Glutamatergic neuron (in vitro differentiated cells): Measurements from ENCODE around the gene CDIP1. TPM values are rescaled to one million over a fixed set of nuclear protein-coding genes. Genes with fewer than 3 reads are reported as not detected.

ENCODE experiments used
- DNase-seq: peaks from one replicate; pipeline ENCODE4 v3.0.0; 2022
- H3K27ac Mint-ChIP-seq: one replicate; pipeline ENCODE4 v1.8.0; 2020; ENCODE audit warnings: mild to moderate bottlenecking, mixed read lengths, inconsistent platforms; ENCODE audit not compliant: unreplicated experiment
- H3K27me3 Mint-ChIP-seq: one replicate; pipeline ENCODE4 v1.8.0; 2020; ENCODE audit warnings: mild to moderate bottlenecking, moderate library complexity, mixed read lengths, inconsistent platforms; ENCODE audit not compliant: unreplicated experiment
- H3K36me3 Mint-ChIP-seq: one replicate; pipeline ENCODE4 v1.8.0; 2020; ENCODE audit warnings: mild to moderate bottlenecking, mixed read lengths, inconsistent platforms; ENCODE audit not compliant: unreplicated experiment
- H3K4me1 Mint-ChIP-seq: one replicate; pipeline ENCODE4 v1.8.0; 2020; ENCODE audit warnings: mild to moderate bottlenecking, low read depth, mixed read lengths, inconsistent platforms; ENCODE audit not compliant: unreplicated experiment
- H3K4me3 Mint-ChIP-seq: one replicate; pipeline ENCODE4 v1.8.0; 2020; ENCODE audit warnings: mild to moderate bottlenecking, mixed read lengths, inconsistent platforms; ENCODE audit not compliant: unreplicated experiment
- H3K9me3 Mint-ChIP-seq: one replicate; pipeline ENCODE4 v1.8.0; 2020; ENCODE audit warnings: mild to moderate bottlenecking, moderate library complexity, mixed read lengths, inconsistent platforms; ENCODE audit not compliant: unreplicated experiment
- CTCF ChIP-seq: fragments of 200-600 bp; sonication (generic); IDR thresholded peaks from one replicate; pipeline ENCODE4 v1.5.0; 2021; ENCODE audit not compliant: partially characterized antibody, unreplicated experiment
- total RNA-seq: library from RNA; stranded (reverse); fragmentation: NEBNext Ultra II Directional; extraction: Animal tissue kit (Norgen Biotek cat#: 25700); gene quantifications from one replicate; pipeline ENCODE4 v1.2.1, GENCODE V29; 2021; ENCODE audit not compliant: unreplicated experiment

CDIP1 gene
- total RNA-seq, 1 donor from 2014 or later, result 51.6 TPM

GRCh38 chr16:4510131-4510530, 28.4 kb downstream of the CDIP1 start:
- TF ChIP-seq CTCF, result no peak
- H3K4me1 Mint-ChIP-seq, result peaks cover 27% of the 10 kb centered on the region
- peaks cover 1% of the 10 kb centered on the region for H3K27me3 Mint-ChIP-seq
- peaks cover 15% of the 10 kb centered on the region for H3K9me3 Mint-ChIP-seq
- no peak for DNase-seq
- H3K36me3 Mint-ChIP-seq, result peaks cover 4% of the 10 kb centered on the region
- no peak overlapping the region for H3K27ac Mint-ChIP-seq
- H3K4me3 Mint-ChIP-seq, result no peak overlapping the region

DNA sequence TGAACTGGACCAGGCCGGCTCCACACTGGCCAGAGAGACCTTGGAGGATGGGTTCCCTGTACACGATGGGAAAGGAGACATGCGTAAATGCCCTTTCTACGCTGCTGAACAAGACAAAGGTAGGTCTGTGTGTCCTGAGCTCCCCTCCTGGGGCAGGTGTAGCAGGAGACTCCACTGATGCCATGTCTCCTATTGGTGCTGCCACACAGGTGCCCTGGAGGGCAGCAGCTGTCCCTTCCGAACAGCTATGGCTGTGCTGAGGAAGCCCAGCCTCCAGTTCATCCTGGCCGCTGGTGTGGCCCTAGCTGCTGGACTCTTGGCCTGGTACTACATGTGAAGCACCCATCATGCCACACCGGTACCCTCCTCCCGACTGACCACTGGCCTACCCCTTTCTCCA, 29.2 kb downstream of the CDIP1 start:
- Mint-ChIP-seq H3K36me3 (peaks cover 4% of the 10 kb centered on the region), H3K27ac (no peak overlapping the region), H3K27me3 (no peaks in the 10 kb centered on the region), H3K4me1 (peaks cover 31% of the 10 kb centered on the region), H3K4me3 (no peak overlapping the region), H3K9me3 (peaks cover 17% of the 10 kb centered on the region)
- TF ChIP-seq CTCF, result no peak
- DNase-seq, result no peak

GRCh38 chr16:4508806-4509205, 29.8 kb downstream of the CDIP1 start:
- peaks cover 4% of the 10 kb centered on the region for H3K36me3 Mint-ChIP-seq
- no peak overlapping the region for H3K4me3 Mint-ChIP-seq
- H3K9me3 Mint-ChIP-seq, result peaks cover 17% of the 10 kb centered on the region
- TF ChIP-seq CTCF, result no peak
- no peak for DNase-seq
- H3K27ac Mint-ChIP-seq, result no peak overlapping the region
- H3K4me1 Mint-ChIP-seq, result peaks cover 34% of the 10 kb centered on the region
- no peaks in the 10 kb centered on the region for H3K27me3 Mint-ChIP-seq

GRCh38 chr16:4507588-4508345, 30.8 kb downstream of the CDIP1 start:
- no peak overlapping the region for H3K4me3 Mint-ChIP-seq
- H3K36me3 Mint-ChIP-seq, result peaks cover 4% of the 10 kb centered on the region
- H3K27ac Mint-ChIP-seq, result no peak overlapping the region
- no peaks in the 10 kb centered on the region for H3K27me3 Mint-ChIP-seq
- peaks cover 39% of the 10 kb centered on the region for H3K4me1 Mint-ChIP-seq
- TF ChIP-seq CTCF, result no peak
- peaks cover 13% of the 10 kb centered on the region for H3K9me3 Mint-ChIP-seq
- no peak for DNase-seq

DNA sequence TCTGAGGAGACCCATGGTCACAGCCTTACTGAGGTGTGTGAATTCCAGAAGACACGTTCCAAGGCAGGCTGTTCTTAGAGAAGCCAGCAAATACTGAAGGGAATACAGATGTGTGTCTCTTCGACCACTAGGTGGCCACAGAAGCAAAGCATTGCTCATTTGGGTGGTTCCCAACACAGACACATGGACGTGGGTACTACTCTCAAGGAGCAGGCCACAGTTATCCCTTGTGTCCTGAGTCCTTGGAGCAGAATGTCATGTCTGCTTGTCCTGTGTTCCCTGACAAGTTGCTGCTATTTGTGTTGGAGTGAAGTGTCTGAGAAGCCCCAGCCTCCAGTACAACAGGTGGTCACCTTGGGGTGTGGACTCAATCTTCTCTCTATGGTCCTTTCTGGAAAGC, 32.1 kb downstream of the CDIP1 start:
- H3K27ac Mint-ChIP-seq, result no peak overlapping the region
- no peak for DNase-seq

More for the DNA sequence above, 32.1 kb downstream of the CDIP1 start:
- Mint-ChIP-seq H3K4me1 (peaks cover 34% of the 10 kb centered on the region), H3K36me3 (peaks cover 4% of the 10 kb centered on the region), H3K27me3 (no peaks in the 10 kb centered on the region), H3K9me3 (peaks cover 5% of the 10 kb centered on the region), H3K4me3 (no peak overlapping the region)
- peak; percentile 90 for TF ChIP-seq CTCF
